ENCODE results near the gene RGS21. TPM values are rescaled to one million over a fixed set of nuclear protein-coding genes. Genes with fewer than 3 reads are reported as not detected.

RGS21 gene
- polyA plus RNA-seq, 1 of the 3 experiments (the other 2 are of a cell fraction), result not detected

DNA sequence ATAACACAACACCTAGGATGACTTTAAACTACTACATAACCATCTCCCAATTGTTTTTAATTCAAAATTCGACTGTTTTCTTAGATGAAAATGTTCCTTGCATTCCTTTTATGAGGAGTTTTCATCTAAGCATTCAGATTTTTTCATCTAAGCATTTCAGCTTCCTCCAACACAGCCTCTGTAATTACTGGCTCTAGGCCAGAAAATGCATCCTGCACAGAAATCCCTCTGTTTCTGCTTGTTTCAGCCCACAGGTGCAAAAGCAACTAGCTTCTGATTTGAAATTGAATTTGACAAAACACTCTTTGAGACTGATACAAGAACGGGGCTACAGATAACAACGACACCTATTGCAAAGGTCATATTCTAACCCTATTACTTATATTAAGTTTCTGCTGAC lies 90.4 kb downstream of the RGS21 start:
- CTCF ChIA-PET, result no interaction called here
- WGBS (ENCODE audit: low lambda C conversion rate), result 9% methylated on average over 3 of the region's 3 CpGs
- H2AFZ ChIP-seq (ENCODE audit: low read depth), result no peak overlapping the region

More for the DNA sequence above, 90.4 kb downstream of the RGS21 start:
- no peaks in the 10 kb centered on the region for H3F3A ChIP-seq (replicated peaks; ENCODE audit: insufficient read depth)
- TF ChIP-seq RXRA (IDR thresholded peaks at IDR 0.05; ENCODE audit: borderline replicate concordance, low read depth), result no peak
- TF ChIP-seq, protein P1, sequence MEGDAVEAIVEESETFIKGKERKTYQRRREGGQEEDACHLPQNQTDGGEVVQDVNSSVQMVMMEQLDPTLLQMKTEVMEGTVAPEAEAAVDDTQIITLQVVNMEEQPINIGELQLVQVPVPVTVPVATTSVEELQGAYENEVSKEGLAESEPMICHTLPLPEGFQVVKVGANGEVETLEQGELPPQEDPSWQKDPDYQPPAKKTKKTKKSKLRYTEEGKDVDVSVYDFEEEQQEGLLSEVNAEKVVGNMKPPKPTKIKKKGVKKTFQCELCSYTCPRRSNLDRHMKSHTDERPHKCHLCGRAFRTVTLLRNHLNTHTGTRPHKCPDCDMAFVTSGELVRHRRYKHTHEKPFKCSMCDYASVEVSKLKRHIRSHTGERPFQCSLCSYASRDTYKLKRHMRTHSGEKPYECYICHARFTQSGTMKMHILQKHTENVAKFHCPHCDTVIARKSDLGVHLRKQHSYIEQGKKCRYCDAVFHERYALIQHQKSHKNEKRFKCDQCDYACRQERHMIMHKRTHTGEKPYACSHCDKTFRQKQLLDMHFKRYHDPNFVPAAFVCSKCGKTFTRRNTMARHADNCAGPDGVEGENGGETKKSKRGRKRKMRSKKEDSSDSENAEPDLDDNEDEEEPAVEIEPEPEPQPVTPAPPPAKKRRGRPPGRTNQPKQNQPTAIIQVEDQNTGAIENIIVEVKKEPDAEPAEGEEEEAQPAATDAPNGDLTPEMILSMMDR (IDR thresholded peaks at IDR 0.05), result no peak
- H3K9ac ChIP-seq, result no peak overlapping the region
- H3K4me3 ChIP-seq (ENCODE audit: low read depth in 2 of 2, low read length in 1 of 2), result no peak overlapping the region
- H3K9me3 ChIP-seq, result no peaks in the 10 kb centered on the region
- H3K79me2 ChIP-seq (ENCODE audit: insufficient read depth), result no peaks in the 10 kb centered on the region
- H3K27ac ChIP-seq (ENCODE audit: low read depth in 2 of 2, low read length in 1 of 2), result no peak overlapping the region
- POLR2A ChIA-PET, result no interaction called here
- H3K4me1 ChIP-seq (ENCODE audit: control insufficient read depth in 1 of 2, insufficient read depth in 2 of 2, low read depth in 1 of 2, low read length in 1 of 2), result peaks cover 0 to under 1% of the 10 kb centered on the region in 2 experiments; a peak in 2 of 4 replicates
- H3K27me3 ChIP-seq (ENCODE audit: insufficient read depth), result no peaks in the 10 kb centered on the region
- no peaks in the 10 kb centered on the region for H3K9me2 ChIP-seq
- no peak overlapping the region for H3K4me2 ChIP-seq
- H4K20me1 ChIP-seq (ENCODE audit: insufficient read depth), result no peaks in the 10 kb centered on the region
- no peaks in the 10 kb centered on the region for H3K36me3 ChIP-seq (replicated peaks in 1 of 2; ENCODE audit: control insufficient read depth in 1 of 2, insufficient read depth in 2 of 2, low read length in 1 of 2)
- no peak for DNase-seq

Other genes with a start within 250 kb of the RGS21 start
- gene RGS18, start 158.5 kb upstream of the RGS21 start, polyA plus RNA-seq (2012; rRNA removed), result not detected in 2 replicates

Data from SK-N-SH (cell line).